Measurements from ENCODE around the gene ANO5.

- TF ChIP-seq CTCF (IDR thresholded peaks at IDR 0.05 in 2 of 3, conservative IDR thresholded peaks at IDR 0.05 in 1 of 3; ENCODE audit: borderline replicate concordance in 1 of 3, insufficient read depth in 1 of 3, low read depth in 2 of 3, low read length in 2 of 3) (no peak), POLR2A (IDR thresholded peaks at IDR 0.05; ENCODE audit: borderline replicate concordance, extremely low read depth, insufficient read depth, insufficient read length) (no peak), ATF3 (IDR thresholded peaks at IDR 0.05) (no peak), POLR2AphosphoS5 (IDR thresholded peaks at IDR 0.05; ENCODE audit: low read depth, low read length) (no peak), EZH2 (IDR thresholded peaks at IDR 0.05) (no peak), JUND (IDR thresholded peaks at IDR 0.05) (no peak), SIN3A (IDR thresholded peaks at IDR 0.05; ENCODE audit: low read depth) (no peak), MAX (IDR thresholded peaks at IDR 0.05) (no peak), YY1 (IDR thresholded peaks at IDR 0.05; ENCODE audit: extremely low read depth, insufficient replicate concordance, low read depth, low read length) (no peak)
These were observed 12.8 kb upstream of the ANO5 start for GRCh38 chr11:22180131-22180530.

All from HCT116 (cell line).